SK-N-SH (cell line): ENCODE measurements around the gene FHL5. TPM values are rescaled to one million over a fixed set of nuclear protein-coding genes. Genes with fewer than 3 reads are reported as not detected.

ENCODE experiments used
- CTCF ChIA-PET: fragments of 300-600, 350-600 bp; formaldehyde crosslinking; extraction: SDS; loops from one replicate; lab custom pipeline; 2021; lab: Yijun Ruan, JAX
- POLR2A ChIA-PET: fragments of 350-600 bp; sonication (Branson Sonifier 250); formaldehyde crosslinking; extraction: SDS; loops from one replicate; lab custom pipeline; 2020; ENCODE audit warnings: antibody characterized with exemption, inconsistent platforms; lab: Yijun Ruan, JAX
- DNase-seq: peaks from one replicate; pipeline ENCODE4 v3.0.0; 2012
- H2AFZ ChIP-seq: fragments of 200-600 bp; sonication (generic); 2 replicates; pipeline ENCODE4 v1.8.1; 2016; ENCODE audit warnings: antibody characterized with exemption, mild to moderate bottlenecking, low read depth
- H3F3A ChIP-seq: fragments of 200-600 bp; sonication (generic); replicated peaks from 2 replicates; pipeline ENCODE3; 2016; ENCODE audit warnings: antibody characterized with exemption, mild to moderate bottlenecking; ENCODE audit not compliant: insufficient read depth
- H3K27ac ChIP-seq, 2 experiments: fragments of 200-500 bp in 1 of 2; fragments of 200-600 bp in 1 of 2; sonication (Bioruptor generic) in 1 of 2; sonication (generic), shearing (Covaris generic) in 1 of 2; 2 replicates each; pipeline versions ENCODE4 v1.5.1 to v1.6.1; 2014 to 2016; ENCODE audit warnings: low read depth in 2 of 2, inconsistent platforms in 1 of 2, low read length in 1 of 2, mild to moderate bottlenecking in 1 of 2, mixed read lengths in 1 of 2
- H3K27me3 ChIP-seq: fragments of 200-600 bp; sonication (generic), shearing (Covaris generic); 2 replicates; pipeline ENCODE4 v1.6.1; 2016; ENCODE audit warnings: mixed run types; ENCODE audit not compliant: insufficient read depth
- H3K36me3 ChIP-seq, 2 experiments: fragments of 200-500 bp in 1 of 2; fragments of 200-600 bp in 1 of 2; sonication (Bioruptor generic) in 1 of 2; sonication (generic) in 1 of 2; replicated peaks in 1 of 2; 2 replicates each; pipeline versions ENCODE3 to v1.5.1; 2014 to 2016; ENCODE audit warnings: low read length in 1 of 2, mild to moderate bottlenecking in 1 of 2; ENCODE audit not compliant: insufficient read depth in 2 of 2, control insufficient read depth in 1 of 2
- H3K4me1 ChIP-seq, 2 experiments: fragments of 200-500 bp in 1 of 2; fragments of 200-600 bp in 1 of 2; sonication (Bioruptor generic) in 1 of 2; sonication (generic), shearing (Covaris generic) in 1 of 2; 2 replicates each; pipeline versions ENCODE4 v1.5.1 to v1.6.1; 2014 to 2016; ENCODE audit warnings: low read depth in 1 of 2, low read length in 1 of 2, mixed run types in 1 of 2; ENCODE audit not compliant: insufficient read depth in 2 of 2, control insufficient read depth in 1 of 2
- H3K4me2 ChIP-seq: fragments of 200-600 bp; sonication (generic), shearing (Covaris generic); 2 replicates; pipeline ENCODE4 v1.6.1; 2017; ENCODE audit warnings: mixed run types
- H3K4me3 ChIP-seq, 2 experiments: fragments of 200-500 bp in 1 of 2; fragments of 200-600 bp in 1 of 2; sonication (Bioruptor generic) in 1 of 2; sonication (generic), shearing (Covaris generic) in 1 of 2; 2 replicates each; pipeline versions ENCODE4 v1.5.1 to v1.8.1; 2014 to 2016; ENCODE audit warnings: low read depth in 2 of 2, inconsistent platforms in 1 of 2, low read length in 1 of 2, mild to moderate bottlenecking in 1 of 2, mixed read lengths in 1 of 2, moderate library complexity in 1 of 2
- H3K79me2 ChIP-seq: fragments of 200-600 bp; sonication (generic); 2 replicates; pipeline ENCODE4 v1.8.1; 2017; ENCODE audit warnings: mild to moderate bottlenecking; ENCODE audit not compliant: insufficient read depth
- H3K9ac ChIP-seq: fragments of 200-600 bp; sonication (generic); 2 replicates; pipeline ENCODE4 v1.6.1; 2017; ENCODE audit warnings: mixed run types
- H3K9me2 ChIP-seq: fragments of 200-600 bp; sonication (generic); 2 replicates; pipeline ENCODE4 v1.6.1; 2017; ENCODE audit warnings: mixed run types
- H3K9me3 ChIP-seq: fragments of 200-600 bp; sonication (generic); 2 replicates; pipeline ENCODE4 v1.6.1; 2017; ENCODE audit warnings: mixed run types, mild to moderate bottlenecking, moderate library complexity
- H4K20me1 ChIP-seq: fragments of 200-600 bp; sonication (generic); 2 replicates; pipeline ENCODE4 v1.6.1; 2017; ENCODE audit warnings: mild to moderate bottlenecking, mixed run types; ENCODE audit not compliant: insufficient read depth
- CHD2 ChIP-seq: fragments of 150-350 bp; IDR thresholded peaks from 2 replicates; pipeline ENCODE4 v1.6.1; 2018; ENCODE audit warnings: low read length; ENCODE audit not compliant: partially characterized antibody
- EZH2phosphoT487 ChIP-seq: fragments of 200-600 bp; sonication (generic); IDR thresholded peaks from 2 replicates; pipeline ENCODE4 v1.6.1; 2017; ENCODE audit warnings: low read depth, mixed run types, mild to moderate bottlenecking, antibody characterized with exemption, moderate library complexity, borderline replicate concordance
- FOXM1 ChIP-seq: IDR thresholded peaks from 2 replicates; pipeline ENCODE4 v1.4.0; 2012; ENCODE audit warnings: low read depth, mild to moderate bottlenecking
- RFX5 ChIP-seq: IDR thresholded peaks from 2 replicates; pipeline ENCODE4 v1.6.1; 2012; ENCODE audit warnings: mild to moderate bottlenecking, improper control_type of control experiment, low read length
- SIN3A ChIP-seq: IDR thresholded peaks from 2 replicates; pipeline ENCODE4 v1.6.1; 2012; ENCODE audit warnings: low read depth, mild to moderate bottlenecking, low read length, moderate library complexity, borderline replicate concordance
- SMC3 ChIP-seq: IDR thresholded peaks from 2 replicates; pipeline ENCODE4 v1.6.1; 2012; ENCODE audit warnings: low read depth, low read length, improper control_type of control experiment
- TCF12 ChIP-seq: IDR thresholded peaks from 2 replicates; pipeline ENCODE4 v1.4.0; 2012
- YY1 ChIP-seq: IDR thresholded peaks from 2 replicates; pipeline ENCODE4 v1.4.0; 2012; ENCODE audit warnings: low read depth, mild to moderate bottlenecking
- WGBS: methylation state at CpG from one replicate; pipeline ENCODE4 v1.1.6; 2017; ENCODE audit warnings: low lambda C conversion rate; 5-methylcytosine and 5-hydroxymethylcytosine counted together
- polyA plus RNA-seq, 3 experiments: library from polyadenylated mRNA; depleted of rRNA; stranded (reverse); fragments of >200 nt; gene quantifications; 2 replicates each; pipeline ENCODE4 v1.2.3, GENCODE V29; 2012
- TF ChIP-seq, protein P1 (sequence below): fragments of 200-600 bp; sonication (generic); IDR thresholded peaks from 2 replicates; pipeline ENCODE4 v1.6.1; 2017; ENCODE audit warnings: antibody characterized with exemption, mild to moderate bottlenecking, moderate library complexity
- TF ChIP-seq, protein P2 (sequence below): IDR thresholded peaks from 2 replicates; pipeline ENCODE4; 2012
- TF ChIP-seq, protein P3 (sequence below): fragments of 150-350 bp; IDR thresholded peaks from 2 replicates; pipeline ENCODE4 v1.6.1; 2016; ENCODE audit warnings: mild to moderate bottlenecking, low read depth, low read length
- TF ChIP-seq, protein P4 (sequence below): IDR thresholded peaks from 2 replicates; pipeline ENCODE4 v1.4.0; 2012; ENCODE audit warnings: low read depth, borderline replicate concordance

The FHL5 gene
- polyA plus RNA-seq, 1 of the 3 experiments (the other 2 are of a cell fraction) = not detected

DNA sequence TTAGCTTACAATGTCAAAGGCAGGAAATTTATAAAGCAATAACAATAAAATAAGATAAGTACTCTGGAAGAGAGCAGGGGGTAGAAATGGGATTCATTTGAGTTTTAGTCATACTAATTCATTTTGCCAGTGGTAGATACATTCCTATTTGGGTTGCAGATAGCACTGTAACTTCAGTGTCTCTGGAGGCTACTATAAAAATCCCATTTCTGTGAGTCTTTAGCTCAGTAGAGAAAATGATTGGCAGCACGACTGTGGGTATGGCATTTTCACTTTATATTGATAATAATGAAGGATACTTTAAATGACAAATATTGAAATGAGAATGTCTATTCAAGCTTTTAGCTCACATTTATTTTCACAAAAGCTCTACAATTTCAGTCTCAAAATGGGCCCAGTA is 93.6 kb downstream of the FHL5 start:
- Histone ChIP-seq H3K27ac (no peak overlapping the region), H3K4me2 (no peak overlapping the region), H3K4me1 (no peaks in the 10 kb centered on the region), H3K36me3 (no peaks in the 10 kb centered on the region), H2AFZ (no peak overlapping the region), H3K79me2 (no peaks in the 10 kb centered on the region), H3F3A (no peaks in the 10 kb centered on the region), H3K4me3 (no peak overlapping the region), H3K9me2 (no peaks in the 10 kb centered on the region), H4K20me1 (no peaks in the 10 kb centered on the region), H3K9me3 (no peaks in the 10 kb centered on the region), H3K27me3 (no peaks in the 10 kb centered on the region), H3K9ac (no peak overlapping the region)
- 10% methylated on average over 1 of the region's 1 CpG for WGBS
- ChIA-PET CTCF (interaction anchor here (0.9 kb wide), 1 partner anchor 26 kb away, joined by 3 read pairs; no protein-coding TSS in a partner anchor), POLR2A (no interaction called here)
- TF ChIP-seq SMC3 = no peak
- no peak for TF ChIP-seq CHD2
- TF ChIP-seq, protein P1, sequence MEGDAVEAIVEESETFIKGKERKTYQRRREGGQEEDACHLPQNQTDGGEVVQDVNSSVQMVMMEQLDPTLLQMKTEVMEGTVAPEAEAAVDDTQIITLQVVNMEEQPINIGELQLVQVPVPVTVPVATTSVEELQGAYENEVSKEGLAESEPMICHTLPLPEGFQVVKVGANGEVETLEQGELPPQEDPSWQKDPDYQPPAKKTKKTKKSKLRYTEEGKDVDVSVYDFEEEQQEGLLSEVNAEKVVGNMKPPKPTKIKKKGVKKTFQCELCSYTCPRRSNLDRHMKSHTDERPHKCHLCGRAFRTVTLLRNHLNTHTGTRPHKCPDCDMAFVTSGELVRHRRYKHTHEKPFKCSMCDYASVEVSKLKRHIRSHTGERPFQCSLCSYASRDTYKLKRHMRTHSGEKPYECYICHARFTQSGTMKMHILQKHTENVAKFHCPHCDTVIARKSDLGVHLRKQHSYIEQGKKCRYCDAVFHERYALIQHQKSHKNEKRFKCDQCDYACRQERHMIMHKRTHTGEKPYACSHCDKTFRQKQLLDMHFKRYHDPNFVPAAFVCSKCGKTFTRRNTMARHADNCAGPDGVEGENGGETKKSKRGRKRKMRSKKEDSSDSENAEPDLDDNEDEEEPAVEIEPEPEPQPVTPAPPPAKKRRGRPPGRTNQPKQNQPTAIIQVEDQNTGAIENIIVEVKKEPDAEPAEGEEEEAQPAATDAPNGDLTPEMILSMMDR = no peak
- TF ChIP-seq, protein P2, sequence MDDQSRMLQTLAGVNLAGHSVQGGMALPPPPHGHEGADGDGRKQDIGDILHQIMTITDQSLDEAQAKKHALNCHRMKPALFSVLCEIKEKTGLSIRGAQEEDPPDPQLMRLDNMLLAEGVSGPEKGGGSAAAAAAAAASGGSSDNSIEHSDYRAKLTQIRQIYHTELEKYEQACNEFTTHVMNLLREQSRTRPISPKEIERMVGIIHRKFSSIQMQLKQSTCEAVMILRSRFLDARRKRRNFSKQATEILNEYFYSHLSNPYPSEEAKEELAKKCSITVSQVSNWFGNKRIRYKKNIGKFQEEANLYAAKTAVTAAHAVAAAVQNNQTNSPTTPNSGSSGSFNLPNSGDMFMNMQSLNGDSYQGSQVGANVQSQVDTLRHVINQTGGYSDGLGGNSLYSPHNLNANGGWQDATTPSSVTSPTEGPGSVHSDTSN = no peak
- TF ChIP-seq, protein P3, sequence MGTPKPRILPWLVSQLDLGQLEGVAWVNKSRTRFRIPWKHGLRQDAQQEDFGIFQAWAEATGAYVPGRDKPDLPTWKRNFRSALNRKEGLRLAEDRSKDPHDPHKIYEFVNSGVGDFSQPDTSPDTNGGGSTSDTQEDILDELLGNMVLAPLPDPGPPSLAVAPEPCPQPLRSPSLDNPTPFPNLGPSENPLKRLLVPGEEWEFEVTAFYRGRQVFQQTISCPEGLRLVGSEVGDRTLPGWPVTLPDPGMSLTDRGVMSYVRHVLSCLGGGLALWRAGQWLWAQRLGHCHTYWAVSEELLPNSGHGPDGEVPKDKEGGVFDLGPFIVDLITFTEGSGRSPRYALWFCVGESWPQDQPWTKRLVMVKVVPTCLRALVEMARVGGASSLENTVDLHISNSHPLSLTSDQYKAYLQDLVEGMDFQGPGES = no peak
- no peak for DNase-seq

DNA sequence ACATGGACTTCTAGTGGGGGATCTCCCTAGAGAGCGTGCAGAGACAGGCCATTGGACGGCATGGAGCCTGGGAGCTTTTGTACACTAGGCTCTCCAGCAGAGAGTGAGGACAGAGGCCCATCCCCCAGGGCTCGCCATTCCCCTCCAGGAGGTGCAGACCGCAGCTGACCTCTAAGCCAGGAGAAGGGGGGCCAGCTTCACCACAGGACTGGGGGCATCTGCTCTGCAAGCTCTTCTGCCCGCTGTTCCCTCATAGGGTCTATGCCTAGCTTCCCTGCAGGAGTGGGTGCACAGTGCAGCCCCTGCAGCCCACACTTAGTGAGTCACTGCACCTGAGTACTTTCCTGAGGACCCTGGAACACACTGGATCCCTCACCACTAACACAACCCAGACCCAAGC is 94.4 kb downstream of the FHL5 start:
- Histone ChIP-seq H3K4me1 (no peaks in the 10 kb centered on the region), H3K79me2 (no peaks in the 10 kb centered on the region), H3K27me3 (no peaks in the 10 kb centered on the region), H2AFZ (no peak overlapping the region), H3K4me2 (no peak overlapping the region), H3F3A (no peaks in the 10 kb centered on the region), H3K27ac (no peak overlapping the region), H3K9ac (no peak overlapping the region), H3K9me2 (no peaks in the 10 kb centered on the region), H3K36me3 (no peaks in the 10 kb centered on the region), H3K9me3 (no peaks in the 10 kb centered on the region), H3K4me3 (no peak overlapping the region), H4K20me1 (no peaks in the 10 kb centered on the region)
- CTCF ChIA-PET = no interaction called here
- WGBS = 63% methylated on average over 2 of the region's 5 CpGs
- no peak for DNase-seq
- POLR2A ChIA-PET = no interaction called here
- TF ChIP-seq YY1 (no peak), SIN3A (no peak), RFX5 (no peak), FOXM1 (no peak), EZH2phosphoT487 (no peak), SMC3 (no peak), TCF12 (no peak)
- TF ChIP-seq, protein P3 = no peak
- TF ChIP-seq, protein P2 = no peak
- TF ChIP-seq, protein P4, sequence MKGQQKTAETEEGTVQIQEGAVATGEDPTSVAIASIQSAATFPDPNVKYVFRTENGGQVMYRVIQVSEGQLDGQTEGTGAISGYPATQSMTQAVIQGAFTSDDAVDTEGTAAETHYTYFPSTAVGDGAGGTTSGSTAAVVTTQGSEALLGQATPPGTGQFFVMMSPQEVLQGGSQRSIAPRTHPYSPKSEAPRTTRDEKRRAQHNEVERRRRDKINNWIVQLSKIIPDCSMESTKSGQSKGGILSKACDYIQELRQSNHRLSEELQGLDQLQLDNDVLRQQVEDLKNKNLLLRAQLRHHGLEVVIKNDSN = no peak
- TF ChIP-seq, protein P1 = no peak
